Panc1 (cell line): ENCODE results near the gene C9. TPM values are rescaled to one million over a fixed set of nuclear protein-coding genes. Genes with fewer than 3 reads are reported as not detected.

ENCODE experiments used
- ATAC-seq: fragments of 200-7000 bp; cut with Tn5 transposase; 2 replicates; pipeline ENCODE4 v1.9.1; 2020; ENCODE audit warnings: mild to moderate bottlenecking, moderate library complexity
- BruUV-seq: library from RNA; stranded (reverse); fragments of 400-500 nt; replicated peaks from 2 replicates; lab custom pipeline; 2021; lab: Mats Ljungman, UMichigan
- CTCF ChIA-PET: fragments of 300-600 bp; sonication (Branson Sonifier 250); formaldehyde crosslinking; loops from one replicate; lab custom pipeline; 2022; ENCODE audit warnings: antibody characterized with exemption; lab: Charles Lee
- POLR2A ChIA-PET: fragments of 300-600 bp; sonication (Branson Sonifier 250); formaldehyde crosslinking; loops from one replicate; lab custom pipeline; 2022; ENCODE audit warnings: antibody characterized with exemption; lab: Charles Lee
- DNase-seq: peaks from one replicate; pipeline ENCODE4 v3.0.0-alpha.2; 2010; ENCODE audit warnings: low read depth, low spot score
- H3K27ac ChIP-seq: 2 replicates; pipeline ENCODE4 v1.5.1; 2011; ENCODE audit warnings: mild to moderate bottlenecking, low read length, inconsistent platforms
- H3K27me3 ChIP-seq: fragments of 200-500 bp; sonication (Bioruptor generic); 2 replicates; pipeline ENCODE4 v1.6.0; 2014; ENCODE audit warnings: low read length, inconsistent platforms; ENCODE audit not compliant: control insufficient read depth, insufficient read depth
- H3K36me3 ChIP-seq: fragments of 200-500 bp; sonication (Bioruptor generic); 2 replicates; pipeline ENCODE4 v1.5.1; 2014; ENCODE audit warnings: inconsistent platforms, mild to moderate bottlenecking, low read length, moderate library complexity; ENCODE audit not compliant: control insufficient read depth, insufficient read depth
- H3K4me1 ChIP-seq: 2 replicates; pipeline ENCODE4 v1.5.1; 2011; ENCODE audit warnings: inconsistent platforms, mild to moderate bottlenecking, low read length, moderate library complexity; ENCODE audit not compliant: control insufficient read depth, insufficient read depth
- H3K4me3 ChIP-seq, 2 experiments: 2 replicates each; pipeline ENCODE4 v1.5.1; 2011 to 2012; ENCODE audit warnings: low read depth in 2 of 2, low read length in 2 of 2, mild to moderate bottlenecking in 2 of 2, inconsistent platforms in 1 of 2, moderate library complexity in 1 of 2
- H3K9me3 ChIP-seq: fragments of 200-500 bp; sonication (Bioruptor generic); 2 replicates; pipeline ENCODE4 v1.5.1; 2014; ENCODE audit warnings: low read depth, mild to moderate bottlenecking, inconsistent platforms, low read length, moderate library complexity; ENCODE audit not compliant: control insufficient read depth, insufficient read depth
- CTCF ChIP-seq: fragments of 450-650 bp; IDR thresholded peaks from 2 replicates; pipeline ENCODE4 v1.5.1; 2017; ENCODE audit warnings: mild to moderate bottlenecking
- POLR2AphosphoS5 ChIP-seq: IDR thresholded peaks from 2 replicates; pipeline ENCODE4 v1.6.1; 2012; ENCODE audit warnings: mild to moderate bottlenecking, low read depth, low read length, moderate library complexity
- REST ChIP-seq, 2 experiments: IDR thresholded peaks; 2 replicates each; pipeline ENCODE4 v1.6.1; 2011 to 2012; ENCODE audit warnings: low read depth in 2 of 2, control low read depth in 1 of 2, low read length in 1 of 2, mild to moderate bottlenecking in 1 of 2, moderate library complexity in 1 of 2; ENCODE audit not compliant: insufficient read depth in 1 of 2
- SIN3A ChIP-seq: IDR thresholded peaks from 2 replicates; pipeline ENCODE4 v1.6.1; 2012; ENCODE audit warnings: low read depth, mild to moderate bottlenecking, low read length, moderate library complexity, borderline replicate concordance; ENCODE audit not compliant: insufficient read depth
- TCF7L2 ChIP-seq: IDR thresholded peaks from 2 replicates; pipeline ENCODE4 v1.6.1; 2011; ENCODE audit warnings: mild to moderate bottlenecking, low read depth, low read length, inconsistent platforms
- in situ Hi-C: cut with HindIII; loops from 2 replicates; pipeline ENCODE4 v1.10.0; 2016; ENCODE audit warnings: low sequenced_read_pairs, low pct_unique_long_range_greater_than_20kb
- intact Hi-C: fragments of 100-400 bp; cut with micrococcal nuclease; formaldehyde crosslinking; loops from one replicate; pipeline ENCODE4 v1.10.0; 2022; ENCODE audit not compliant: unreplicated experiment
- total RNA-seq: library from RNA; stranded (reverse); gene quantifications from one replicate; pipeline ENCODE4 v1.2.1, GENCODE V29; 2021; ENCODE audit not compliant: unreplicated experiment

Gene C9
- total RNA-seq, 1 experiment from 2014 or later = 0.05 TPM

GRCh38 chr5:39367711-39368110, 3.4 kb upstream of the C9 start:
- no peak for ATAC-seq
- intact Hi-C loops (no loop called here), in situ Hi-C loops (no loop called here)

GRCh38 chr5:39363217-39363616, 1.1 kb downstream of the C9 start:
- no peak overlapping the region for H3K27ac ChIP-seq
- BruUV-seq = no TSS peak
- POLR2A ChIA-PET = no interaction called here
- CTCF ChIA-PET = no interaction called here
- intact Hi-C loops (no loop called here), in situ Hi-C loops (no loop called here)
- H3K4me3 ChIP-seq = no peak overlapping the region
- no peaks in the 10 kb centered on the region for H3K9me3 ChIP-seq
- no peaks in the 10 kb centered on the region for H3K27me3 ChIP-seq
- H3K4me1 ChIP-seq = no peaks in the 10 kb centered on the region
- ATAC-seq (no peak), DNase-seq (no peak)
- no peaks in the 10 kb centered on the region for H3K36me3 ChIP-seq
- TF ChIP-seq SIN3A (no peak), TCF7L2 (no peak), REST (IDR thresholded peaks at IDR 0.05; ENCODE audit: insufficient read depth in 1 of 2, low read depth in 2 of 2, low read length in 1 of 2) (no peak), CTCF (no peak), POLR2AphosphoS5 (no peak)

More at GRCh38 chr5:39367711-39368110, 3.4 kb upstream of the C9 start:
- CTCF ChIA-PET = no interaction called here
- BruUV-seq = no TSS peak
- Histone ChIP-seq H3K27ac (no peak overlapping the region), H3K36me3 (no peaks in the 10 kb centered on the region), H3K4me1 (no peaks in the 10 kb centered on the region), H3K9me3 (no peaks in the 10 kb centered on the region), H3K27me3 (no peaks in the 10 kb centered on the region), H3K4me3 (no peak overlapping the region)
- POLR2A ChIA-PET = no interaction called here
- TF ChIP-seq SIN3A (no peak), REST (IDR thresholded peaks at IDR 0.05; ENCODE audit: insufficient read depth in 1 of 2, low read depth in 2 of 2, low read length in 1 of 2) (no peak), POLR2AphosphoS5 (no peak)
- DNase-seq = no peak
